Tongue (tissue), 2 donors: ENCODE measurements around the gene PRKCI. TPM values are rescaled to one million over a fixed set of nuclear protein-coding genes. Genes with fewer than 3 reads are reported as not detected.
"Not testable (repeated sequence)": the region's sequence is repeated elsewhere in the genome, so short reads cannot be mapped to it uniquely, and the experiment has no call there.

ENCODE experiments used
- DNase-seq: peaks from one replicate; pipeline ENCODE4 v3.0.0-alpha.2; 2015
- total RNA-seq: library from RNA; depleted of rRNA; stranded (reverse); fragments of >200 nt; gene quantifications from one replicate; pipeline ENCODE4 v1.2.3, GENCODE V29; 2014

The PRKCI gene
- total RNA-seq, 1 donor from 2014 or later = 53.2 TPM

- no peak for DNase-seq
These were observed 2.9 kb downstream of the PRKCI start for GRCh38 chr3:170225166-170225565.

DNA sequence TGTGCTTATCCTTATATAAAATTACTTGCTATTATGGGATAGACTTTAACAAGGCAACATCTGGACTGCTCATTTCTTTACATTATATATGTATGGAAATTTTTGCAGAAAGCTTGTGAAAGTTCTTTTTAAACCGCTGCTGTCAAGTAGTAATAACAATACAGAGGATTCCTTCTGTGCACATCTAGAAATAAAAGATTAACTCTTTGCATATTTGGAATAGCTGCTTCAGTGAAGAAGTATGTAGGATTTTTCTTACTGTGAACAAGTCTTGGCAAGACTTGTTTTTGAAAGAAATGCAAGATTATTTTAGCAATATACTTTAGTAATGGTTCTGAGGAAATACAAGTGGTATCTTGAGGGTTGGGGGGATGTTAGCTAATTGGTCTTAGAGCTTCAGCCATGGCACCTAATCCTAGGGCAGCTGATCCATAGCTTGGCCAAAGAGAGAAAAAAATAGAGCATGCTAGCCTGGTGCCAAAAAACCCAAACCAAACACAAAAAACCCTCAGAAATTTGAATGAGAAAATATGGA is 4.3 kb downstream of the PRKCI start:
- no peak for DNase-seq

GRCh38 chr3:170228093-170228766 is 6.0 kb downstream of the PRKCI start:
- no peak for DNase-seq

DNA sequence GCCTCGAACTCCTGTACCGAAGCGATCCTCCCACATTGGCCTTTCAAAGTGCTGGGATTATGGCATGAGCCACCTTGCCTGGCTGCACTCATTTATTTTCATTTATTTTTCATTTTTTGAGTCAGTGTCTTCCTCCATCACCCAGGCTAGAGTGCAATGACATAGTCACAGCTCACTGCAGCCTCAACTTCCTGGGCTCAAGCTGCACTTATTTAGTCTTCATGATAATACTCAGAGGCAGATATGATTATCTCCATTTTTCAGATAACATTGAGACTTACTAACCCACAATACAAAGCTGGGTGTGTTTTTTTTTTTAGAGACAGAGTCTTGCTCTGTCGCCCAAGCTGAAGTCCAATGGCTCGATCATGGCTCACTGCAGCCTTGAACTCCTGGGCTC is 10.0 kb downstream of the PRKCI start:
- DNase-seq = no peak

GRCh38 chr3:170233530-170233929 is 11.3 kb downstream of the PRKCI start:
- DNase-seq = no peak

DNA sequence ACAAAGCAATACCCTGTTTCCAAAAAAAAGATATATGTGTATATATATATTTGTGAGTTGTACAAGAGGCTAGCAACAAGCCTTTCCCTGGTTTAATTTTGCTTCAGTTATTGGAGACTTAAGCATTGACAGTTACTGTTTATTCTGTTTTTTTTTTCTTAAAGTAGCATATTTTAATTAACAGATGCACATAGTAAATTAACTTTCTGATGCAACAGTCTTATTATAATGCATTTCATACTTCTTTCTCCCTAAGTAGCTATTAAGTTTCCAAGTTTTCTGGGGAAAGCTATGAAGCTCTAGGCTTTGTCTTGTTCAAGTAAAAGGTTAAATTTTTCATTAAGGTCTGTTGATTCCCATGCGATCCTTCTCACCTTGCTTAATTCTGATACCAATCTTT is 17.9 kb downstream of the PRKCI start:
- DNase-seq = no peak

DNA sequence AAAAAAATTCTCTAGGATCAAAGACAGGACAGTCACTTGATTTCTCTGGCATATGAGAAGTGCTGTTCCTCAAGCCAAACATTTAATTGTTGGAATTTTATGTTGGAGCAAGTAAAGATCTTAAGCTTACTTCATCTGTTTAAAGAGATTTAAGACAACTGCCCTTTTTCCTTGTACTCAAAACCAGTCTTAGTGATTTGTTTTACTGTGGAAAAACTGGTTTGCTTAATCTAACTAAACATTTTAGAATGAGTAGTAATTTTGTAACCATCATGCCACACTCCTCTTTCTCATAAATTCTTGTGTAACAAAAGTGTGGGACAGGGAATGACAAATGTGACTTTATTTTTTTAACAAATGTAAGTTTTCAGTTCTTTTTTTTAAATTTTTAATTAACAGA is 18.4 kb downstream of the PRKCI start:
- peak; percentile 33 for DNase-seq

DNA sequence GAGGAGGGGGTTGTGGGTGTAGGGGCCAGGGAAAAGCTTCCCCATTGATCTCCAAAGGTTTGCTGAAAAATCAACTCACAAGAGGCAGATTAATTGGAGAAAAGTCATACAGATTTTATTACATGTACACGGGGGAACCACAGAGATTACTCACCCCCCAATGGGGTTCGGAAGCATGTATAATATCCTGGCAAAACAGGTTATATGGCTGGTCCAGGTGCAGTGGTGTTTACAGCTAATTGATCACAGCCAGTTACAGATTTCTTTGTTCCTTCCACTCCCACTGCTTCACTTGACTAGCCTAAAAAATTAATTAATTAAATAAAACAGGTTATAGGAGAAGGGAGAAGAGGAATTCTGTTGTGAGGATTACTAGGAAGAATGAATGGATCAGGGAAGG is 22.4 kb downstream of the PRKCI start:
- DNase-seq = no peak

DNA sequence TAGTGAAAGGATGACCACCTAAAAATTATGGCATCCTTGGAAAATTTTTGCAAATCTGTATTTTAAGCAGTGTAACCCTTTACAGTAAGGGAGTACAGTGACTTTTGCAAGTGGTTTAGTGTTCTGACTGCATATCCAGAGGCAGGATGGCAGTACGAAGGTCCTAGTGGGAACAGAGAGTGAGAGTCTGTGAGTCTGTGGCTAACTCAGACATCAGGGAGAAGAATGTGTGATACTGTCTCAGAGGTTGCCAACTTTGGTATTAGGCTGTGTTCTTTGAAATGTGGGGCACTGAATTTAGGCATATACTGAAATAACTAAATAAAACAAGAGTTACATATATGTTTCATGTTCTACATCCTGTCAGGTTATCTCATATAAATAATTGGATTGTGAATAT is 25.7 kb downstream of the PRKCI start:
- no peak for DNase-seq

DNA sequence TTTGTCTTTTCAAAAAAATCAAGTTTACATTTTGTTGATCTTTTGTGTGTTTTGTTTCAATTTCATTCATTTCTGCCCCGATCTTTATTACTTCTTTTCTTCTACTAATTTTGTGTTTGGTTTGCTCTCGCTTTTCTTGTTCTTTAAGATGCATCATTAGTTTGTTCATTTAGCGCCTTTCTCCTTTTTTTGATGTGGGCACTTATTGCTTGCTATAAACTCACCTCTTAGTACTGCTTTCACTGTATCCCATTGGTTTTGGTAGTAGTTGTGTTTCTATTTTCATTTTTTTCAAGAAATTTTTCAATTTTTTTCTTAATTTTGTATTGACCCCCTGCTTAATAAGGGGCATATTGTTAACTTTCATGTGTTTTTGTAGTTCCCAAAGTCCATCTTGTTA is 34.4 kb downstream of the PRKCI start:
- no peak for DNase-seq

- no peak for DNase-seq
These were observed 34.9 kb downstream of the PRKCI start for GRCh38 chr3:170257145-170257544.

DNA sequence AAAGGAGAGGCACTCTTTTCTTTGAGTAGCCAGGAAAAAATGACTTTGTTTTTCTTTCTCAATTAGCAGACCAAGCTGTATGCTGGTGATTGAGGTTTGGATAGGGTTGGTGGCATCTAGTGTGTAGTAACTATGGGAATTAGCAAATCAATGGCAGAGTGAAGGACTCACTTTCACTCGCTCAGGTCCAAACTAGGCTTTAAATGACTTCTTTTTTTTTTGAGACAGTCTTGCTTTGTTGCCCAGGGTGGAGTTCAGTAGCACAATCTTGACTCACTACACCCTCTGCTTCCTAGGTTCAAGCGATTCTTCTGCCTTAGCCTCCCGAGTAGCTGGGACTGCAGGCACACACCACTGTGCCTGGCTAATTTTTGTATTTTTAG is 35.9 kb downstream of the PRKCI start:
- DNase-seq = no peak

DNA sequence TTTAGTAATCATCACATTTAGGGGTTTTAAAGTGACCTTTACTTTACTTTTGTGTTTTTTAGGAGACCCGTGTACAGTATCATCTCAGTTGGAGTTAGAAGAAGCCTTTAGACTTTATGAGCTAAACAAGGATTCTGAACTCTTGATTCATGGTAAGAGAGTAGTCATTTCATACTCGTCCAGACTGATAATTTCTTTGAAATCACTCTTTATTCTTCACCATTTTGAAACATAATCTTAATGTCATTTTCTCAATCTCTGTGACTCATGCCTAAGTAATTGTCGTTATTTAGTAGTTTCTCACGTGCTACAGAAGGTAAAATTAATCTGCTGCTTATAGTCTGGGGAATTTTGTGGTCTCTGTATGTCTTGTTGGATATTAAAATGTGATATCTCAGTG is 37.7 kb downstream of the PRKCI start:
- no peak for DNase-seq

DNA sequence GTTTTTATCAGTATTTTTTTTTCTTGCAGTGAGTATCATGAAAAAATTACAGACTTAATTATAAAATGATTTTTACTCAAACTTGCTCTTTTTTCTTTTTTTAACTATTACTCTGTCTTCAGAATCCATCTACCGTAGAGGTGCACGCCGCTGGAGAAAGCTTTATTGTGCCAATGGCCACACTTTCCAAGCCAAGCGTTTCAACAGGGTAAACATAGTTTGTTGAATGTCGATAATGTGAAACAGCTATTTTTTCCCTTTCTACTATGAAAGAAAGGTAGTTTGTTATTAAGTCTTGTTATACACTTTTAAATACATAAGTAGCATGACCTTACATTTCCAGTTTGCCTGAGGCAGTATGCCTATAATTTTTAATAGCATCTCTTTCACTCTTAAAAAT is 45.6 kb downstream of the PRKCI start:
- DNase-seq = no peak

DNA sequence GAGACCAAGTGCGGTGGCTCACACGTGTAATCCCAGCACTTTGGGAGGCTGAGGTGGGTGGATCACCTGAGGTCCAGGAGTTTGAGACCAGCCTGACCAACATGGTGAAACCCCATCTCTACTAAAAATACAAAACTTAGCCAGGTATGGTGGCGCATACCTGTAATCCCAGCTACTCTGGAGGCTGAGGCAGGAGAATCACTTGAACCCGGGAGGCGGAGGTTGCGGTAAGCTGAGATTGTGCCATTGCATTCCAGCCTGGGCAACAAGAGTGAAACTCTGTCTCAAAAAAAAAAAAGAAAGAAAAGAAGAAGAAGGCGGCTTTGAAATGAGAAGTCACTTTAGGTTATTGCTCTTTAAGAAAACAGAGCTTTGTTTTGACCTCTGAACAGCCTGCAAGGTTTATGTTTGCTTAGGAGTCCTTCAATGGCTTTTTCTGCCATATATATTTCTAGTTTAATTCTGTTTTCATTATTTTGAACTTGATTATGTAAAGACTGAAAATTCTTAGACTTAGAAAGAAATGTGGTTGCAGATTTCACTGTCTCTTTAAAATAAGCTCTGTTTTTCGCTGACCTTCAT is 47.5 kb downstream of the PRKCI start:
- not testable (repeated sequence) for DNase-seq

- DNase-seq = no peak
These were observed 48.2 kb downstream of the PRKCI start for GRCh38 chr3:170270282-170270881.

DNA sequence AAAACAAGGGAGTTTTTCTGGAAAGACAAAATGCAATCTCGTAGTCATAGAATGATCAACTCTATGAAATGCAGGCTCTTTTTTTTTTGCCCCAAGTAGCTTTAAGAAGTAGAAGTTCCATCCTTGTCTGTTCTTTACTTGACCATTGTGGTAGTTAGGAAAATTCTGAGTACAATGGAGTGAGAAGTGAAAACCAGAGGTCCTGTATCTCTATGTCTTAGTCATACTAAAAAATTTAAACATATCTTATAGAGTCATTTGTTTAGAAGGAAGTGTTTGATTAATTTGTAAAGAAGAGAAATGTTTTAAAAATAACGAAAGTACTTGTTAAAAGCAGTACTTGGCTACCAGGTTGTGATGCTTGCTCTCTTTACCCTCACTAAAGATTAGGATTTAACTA is 52.4 kb downstream of the PRKCI start:
- no peak for DNase-seq

DNA sequence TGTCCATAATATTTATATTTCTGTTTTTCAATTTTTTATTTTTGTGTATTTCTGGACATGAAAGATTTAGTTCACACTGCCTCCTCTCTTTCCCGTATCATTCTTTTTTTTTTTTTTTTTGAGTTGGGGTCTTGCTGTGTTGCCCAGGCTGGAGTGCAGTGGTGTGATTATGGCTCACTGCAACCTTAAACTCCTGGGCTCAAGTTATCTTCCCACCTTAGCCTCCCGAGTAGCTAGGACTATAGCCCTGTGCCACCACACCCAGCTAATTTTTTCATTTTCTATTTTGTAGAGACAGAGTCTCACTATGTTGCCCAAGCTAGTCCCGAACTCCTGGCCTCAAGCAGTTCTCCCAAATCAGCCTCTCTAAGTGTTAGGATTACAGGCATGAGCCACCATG is 53.6 kb downstream of the PRKCI start:
- no peak for DNase-seq

- DNase-seq = not testable (repeated sequence)
These were observed 55.1 kb downstream of the PRKCI start for GRCh38 chr3:170277311-170277710.

DNA sequence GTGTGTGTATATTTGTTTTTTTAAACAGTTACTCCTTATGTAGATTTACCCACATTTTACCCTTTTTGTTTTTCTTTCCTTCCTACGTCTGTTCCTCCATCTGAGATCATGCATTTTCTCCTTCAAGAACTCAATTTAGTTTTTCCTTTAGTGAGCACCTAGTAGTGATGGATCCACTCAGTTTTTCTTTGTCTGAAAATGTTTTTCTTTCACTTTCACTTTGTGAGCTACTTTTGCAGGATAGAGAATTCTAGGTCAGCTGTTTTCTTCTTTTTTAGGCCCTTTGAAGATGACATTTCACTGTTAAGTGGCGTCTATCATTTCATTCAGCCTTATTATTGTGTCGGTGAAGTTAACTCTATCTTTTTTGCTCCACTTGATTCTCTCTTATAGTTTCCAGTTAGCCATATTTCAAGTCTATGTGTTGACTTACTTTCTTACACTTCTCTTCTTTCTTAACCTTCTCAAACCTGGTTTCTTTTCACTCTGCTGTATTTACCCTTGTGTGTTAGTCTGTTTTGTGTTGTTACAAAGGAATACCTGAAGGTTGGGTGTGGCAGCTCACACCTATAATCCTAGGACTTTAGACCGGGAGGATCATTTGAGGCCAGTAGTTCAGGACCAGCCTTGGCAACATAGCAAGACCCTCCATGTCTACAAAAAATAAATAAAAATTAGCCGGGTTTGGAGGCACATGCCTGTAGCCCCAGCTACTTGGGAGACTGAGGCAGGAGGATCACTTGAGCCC is 55.8 kb downstream of the PRKCI start:
- no peak for DNase-seq

DNA sequence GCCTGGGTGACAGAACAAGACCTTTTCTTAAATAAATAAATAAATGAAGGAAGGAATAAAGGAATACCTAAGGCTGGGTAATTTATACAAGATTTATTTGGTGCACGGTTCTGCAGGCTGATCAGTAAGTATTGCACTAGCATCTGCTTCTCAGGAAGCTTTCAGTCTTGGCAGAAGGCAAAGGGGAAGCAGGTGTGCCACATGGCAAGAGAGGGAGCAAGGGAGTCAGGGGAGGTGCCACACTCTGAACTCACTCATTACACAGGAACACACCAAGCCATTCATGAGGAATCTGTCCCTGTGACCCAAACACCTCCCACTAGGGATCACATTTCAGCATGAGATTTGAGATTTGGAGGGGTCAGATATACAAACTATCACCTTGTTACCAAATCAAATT is 56.4 kb downstream of the PRKCI start:
- no peak for DNase-seq

DNA sequence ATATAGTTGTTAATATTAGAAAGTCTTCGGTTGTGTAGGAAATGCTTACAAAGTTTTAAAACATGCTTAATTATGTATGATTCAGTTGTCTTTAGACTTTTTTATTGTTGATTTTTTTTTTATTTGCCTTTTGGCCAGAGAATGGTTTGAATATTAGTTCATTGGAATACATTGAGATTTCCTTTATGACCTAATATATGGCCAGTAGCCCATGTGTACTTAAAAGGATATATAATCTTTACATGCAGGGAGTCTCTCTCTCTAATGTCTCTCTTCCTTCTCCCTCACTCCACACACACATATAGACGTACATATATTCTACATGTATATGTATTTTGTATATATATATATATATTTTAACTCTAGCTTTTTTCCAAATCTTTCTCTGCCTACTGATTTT is 68.0 kb downstream of the PRKCI start:
- DNase-seq = no peak

DNA sequence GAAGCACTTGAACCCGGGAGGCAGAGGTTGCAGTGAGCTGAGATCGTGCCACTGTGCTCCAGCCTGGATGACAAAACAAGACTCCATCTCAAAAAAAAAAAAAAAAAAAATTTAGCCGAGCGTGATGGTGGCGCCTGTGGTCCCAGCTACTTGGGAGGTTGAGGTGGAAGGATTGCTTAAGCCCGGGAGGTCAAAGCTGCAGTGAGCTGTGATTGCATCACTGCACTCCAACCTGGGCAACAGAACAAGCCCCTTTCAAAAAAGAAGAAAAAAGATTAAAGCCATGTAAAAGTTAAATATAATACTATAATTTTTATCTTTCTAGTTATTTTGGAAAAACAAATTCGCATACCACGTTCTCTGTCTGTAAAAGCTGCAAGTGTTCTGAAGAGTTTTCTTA is 73.4 kb downstream of the PRKCI start:
- no peak for DNase-seq
